Pancreas (tissue), 10 donors: ENCODE results near the gene CD300C. TPM values are rescaled to one million over a fixed set of nuclear protein-coding genes. Genes with fewer than 3 reads are reported as not detected.
"Not testable (repeated sequence)": the region's sequence is repeated elsewhere in the genome, so short reads cannot be mapped to it uniquely, and the experiment has no call there.

ENCODE experiments used
- ATAC-seq, 4 donors: fragments of 200-7000 bp; cut with Tn5 transposase; one replicate each; pipeline versions ENCODE4 v1.8.0 to v1.9.1; 2020; ENCODE audit warnings: mild to moderate bottlenecking in 4 of 4, moderate library complexity in 4 of 4
- DNase-seq, 6 donors: peaks; one replicate each; pipeline ENCODE4 v3.0.0-alpha.2; 2020
- FAIRE-seq: peaks from 2 replicates; lab custom pipeline; 2012; peaks lifted over from hg19 to GRCh38; lab: Jason Lieb, UNC
- H3K27ac ChIP-seq, 4 donors: fragments of 200-600 bp; sonication (generic); 1 replicate in 3 of 4; 2 replicates in 1 of 4; pipeline versions ENCODE4 v1.5.0 to v1.8.0; 2020
- H3K27me3 ChIP-seq, 4 donors: fragments of 200-600 bp; one replicate each; pipeline ENCODE4 v1.8.0; 2021
- H3K36me3 ChIP-seq, 3 donors: fragments of 200-600 bp; sonication (generic) in 1 of 3; one replicate each; pipeline versions ENCODE4 v1.5.0 to v1.8.0; 2020 to 2021
- H3K4me1 ChIP-seq, 3 donors: fragments of 200-600 bp; one replicate each; pipeline ENCODE4 v1.8.0; 2021
- H3K4me3 ChIP-seq, 4 donors: fragments of 200-600 bp; sonication (generic) in 2 of 4; one replicate each; pipeline versions ENCODE4 v1.5.0 to v1.8.0; 2020 to 2021
- H3K9me3 ChIP-seq, 4 donors: fragments of 200-600 bp; one replicate each; pipeline ENCODE4 v1.8.0; 2021
- CTCF ChIP-seq, 4 donors: fragments of 200-600 bp; sonication (generic) in 3 of 4; IDR thresholded peaks; one replicate each; pipeline versions ENCODE4 v1.5.0 to v1.8.0; 2021; ENCODE audit warnings: antibody characterized with exemption in 4 of 4
- WGBS, 2 donors: extraction: QIAGEN DNeasy Blood & Tissue Kit; methylation state at CpG; one replicate each; pipeline ENCODE4 v1.1.7; 2013; 5-methylcytosine and 5-hydroxymethylcytosine counted together
- intact Hi-C, 3 donors: fragments of 100-400 bp; cut with DNase I; formaldehyde crosslinking; loops; one replicate each; pipeline versions ENCODE4 v1.11.1 to v1.14.2; 2022
- polyA plus RNA-seq, 2 donors: library from polyadenylated mRNA; stranded (reverse); fragments of 200-250 nt; gene quantifications; one replicate each; pipeline ENCODE4 v1.2.3, GENCODE V29; 2013
- total RNA-seq, 6 donors: library from RNA; stranded (reverse); fragmentation: NEBNext Ultra II Directional in 4 of 6; extraction: Animal tissue kit (Norgen Biotek cat#: 25700) in 4 of 6; gene quantifications; one replicate each; pipeline versions ENCODE4 v1.2.1 to v1.2.4, GENCODE V29; 2021 to 2023
- donor health status: healthy with polysubstance abuse.
- donor health status: DM: no; HTN: no; CAD: no; lungs with moderate emphysema.
- donor health status: DM: no; HTN: no; CAD: no.
- donor health status: control.
- donor health status: control.
- donor health status: Bipolar disorder and iron deficiency.
- donor health status: DM: yes; HTN: yes; CAD: no.
- donor health status: DM: no; HTN: no; CAD: no.
- donor health status: DM: no; HTN: no; CAD: no.
- donor health status: DM: yes; HTN: yes; CAD: no.

CD300C gene
- total and polyA plus RNA-seq, 8 donors, result 0.19 to 1.5 (median 0.22) TPM; not detected in 1

- ATAC-seq (no peak), DNase-seq (no peak), FAIRE-seq (no peak)
- intact Hi-C loops, result no loop called here
- Histone ChIP-seq H3K9me3 (no peaks in the 10 kb centered on the region), H3K4me3 (no peak overlapping the region), H3K27me3 (no peaks in the 10 kb centered on the region), H3K4me1 (no peaks in the 10 kb centered on the region), H3K36me3 (no peaks in the 10 kb centered on the region), H3K27ac (no peak overlapping the region)
- no peak for TF ChIP-seq CTCF (IDR thresholded peaks at IDR 0.05)
Measured at GRCh38 chr17:74508156-74508555, 37.8 kb downstream of the CD300C start.

GRCh38 chr17:74503949-74504348 is 42.0 kb downstream of the CD300C start:
- WGBS, 2 donors, result 78 to 79% methylated on average over 5 of the region's 5 CpGs
- ATAC-seq, intact Hi-C loops, DNase-seq, H3K9me3 ChIP-seq, FAIRE-seq, H3K27me3 ChIP-seq, H3K27ac ChIP-seq, H3K4me3 ChIP-seq, H3K36me3 ChIP-seq, H3K4me1 ChIP-seq: not testable (repeated sequence)

- no peak for DNase-seq
- no peak for TF ChIP-seq CTCF (IDR thresholded peaks at IDR 0.05)
- FAIRE-seq, result no peak
- ATAC-seq, result no peak
- H3K4me3 ChIP-seq, result no peak overlapping the region
- H3K9me3 ChIP-seq, result no peaks in the 10 kb centered on the region
- H3K36me3 ChIP-seq, result no peaks in the 10 kb centered on the region
- 62 to 65% methylated on average over 6 of the region's 6 CpGs for WGBS, 2 donors
- intact Hi-C loops, result no loop called here
- no peaks in the 10 kb centered on the region for H3K27me3 ChIP-seq
- H3K27ac ChIP-seq, result no peak overlapping the region
- H3K4me1 ChIP-seq, result no peaks in the 10 kb centered on the region
Measured at GRCh38 chr17:74502861-74503260, 43.1 kb downstream of the CD300C start.

GRCh38 chr17:74499992-74500391 is 45.9 kb downstream of the CD300C start:
- FAIRE-seq, result no peak

GRCh38 chr17:74497471-74497870 is 48.4 kb downstream of the CD300C start:
- H3K4me1 ChIP-seq, result no peaks in the 10 kb centered on the region
- no peaks in the 10 kb centered on the region for H3K36me3 ChIP-seq
- DNase-seq, result no peak
- H3K4me3 ChIP-seq, result no peak overlapping the region
- no peak for TF ChIP-seq CTCF (IDR thresholded peaks at IDR 0.05)
- no peak for ATAC-seq
- 58 to 65% methylated on average over 5 of the region's 5 CpGs for whole genome bisulfite sequencing, 2 donors
- H3K27ac ChIP-seq, result no peak overlapping the region
- no peaks in the 10 kb centered on the region for H3K27me3 ChIP-seq
- intact Hi-C loops, result no loop called here
- no peaks in the 10 kb centered on the region for H3K9me3 ChIP-seq
- FAIRE-seq, result no peak

More at GRCh38 chr17:74499992-74500391, 45.9 kb downstream of the CD300C start:
- WGBS, 2 donors, result 73 to 77% methylated on average over 3 of the region's 3 CpGs
- no peak for TF ChIP-seq CTCF (IDR thresholded peaks at IDR 0.05)
- intact Hi-C loops, result no loop called here
- no peak overlapping the region for H3K4me3 ChIP-seq
- H3K27me3 ChIP-seq, result no peaks in the 10 kb centered on the region
- no peaks in the 10 kb centered on the region for H3K9me3 ChIP-seq
- H3K36me3 ChIP-seq, result no peaks in the 10 kb centered on the region
- ATAC-seq (no peak), DNase-seq (no peak)
- H3K4me1 ChIP-seq, result no peaks in the 10 kb centered on the region
- no peak overlapping the region for H3K27ac ChIP-seq
